DMS79 treated with DMSO at 0.1 percent for 48 hours (cell line): Measurements from ENCODE around the gene SORL1.

Experiments used
- DNase-seq: peaks from one replicate; lab custom pipeline; 2025; lab: John Stamatoyannopoulos, UW

The SORL1 gene

DNA sequence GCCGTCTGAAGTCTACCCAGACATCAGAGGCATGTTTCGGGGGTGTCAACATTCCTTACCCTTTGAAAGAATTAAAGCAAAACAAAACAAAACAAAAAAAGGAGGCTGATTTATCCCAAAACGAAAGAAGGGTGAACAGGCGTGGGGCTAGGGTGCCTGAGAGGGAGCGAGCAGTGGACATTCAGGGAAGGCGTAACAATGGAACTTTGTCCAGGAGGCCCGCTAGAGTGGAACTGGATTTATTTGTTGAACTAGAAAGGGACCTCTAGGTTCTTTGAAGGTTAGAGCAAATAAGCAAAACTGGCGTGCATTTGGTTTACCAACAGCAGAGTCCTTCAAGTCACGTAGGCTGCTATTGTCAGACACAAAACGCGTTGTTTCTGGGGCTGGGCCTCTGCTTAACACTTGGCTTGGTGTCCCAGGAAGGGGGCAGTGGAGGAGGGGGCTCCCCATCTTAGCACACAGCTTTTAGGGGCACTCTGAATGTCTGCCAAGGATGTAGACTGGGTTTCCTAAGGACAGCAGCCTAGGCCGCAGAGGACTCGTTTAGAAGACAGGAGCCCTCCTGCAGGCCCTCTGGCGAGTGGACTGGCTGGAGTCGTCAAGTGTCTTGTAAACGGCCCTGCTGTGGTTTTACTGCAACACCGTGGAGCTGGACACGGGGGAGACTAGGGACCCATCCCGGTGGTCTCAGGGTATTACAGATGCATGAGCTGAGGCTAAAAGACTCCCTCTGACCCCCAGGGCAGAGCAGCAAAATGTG is 204.4 kb downstream of the SORL1 start:
- no peak for DNase-seq

DNA sequence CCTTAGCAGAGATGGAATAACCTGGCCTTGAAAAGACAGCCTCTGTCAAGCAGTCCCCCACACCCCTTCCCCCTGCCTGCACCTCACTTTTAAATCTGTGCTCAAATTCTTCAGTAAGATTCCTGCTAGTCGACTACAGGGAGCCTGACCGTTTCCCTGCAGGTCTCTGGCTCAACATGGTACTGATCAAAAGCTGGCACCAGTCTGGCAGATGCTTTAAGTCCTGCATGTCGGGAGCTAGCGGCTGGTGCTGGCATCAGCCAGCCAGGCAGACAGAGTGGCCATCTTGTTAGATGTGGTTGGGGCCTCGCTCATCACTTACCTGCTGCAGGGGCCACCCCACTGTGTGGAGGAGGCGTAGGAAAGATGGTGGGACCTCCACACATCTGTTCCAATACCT is 205.0 kb downstream of the SORL1 start:
- no peak for DNase-seq

DNA sequence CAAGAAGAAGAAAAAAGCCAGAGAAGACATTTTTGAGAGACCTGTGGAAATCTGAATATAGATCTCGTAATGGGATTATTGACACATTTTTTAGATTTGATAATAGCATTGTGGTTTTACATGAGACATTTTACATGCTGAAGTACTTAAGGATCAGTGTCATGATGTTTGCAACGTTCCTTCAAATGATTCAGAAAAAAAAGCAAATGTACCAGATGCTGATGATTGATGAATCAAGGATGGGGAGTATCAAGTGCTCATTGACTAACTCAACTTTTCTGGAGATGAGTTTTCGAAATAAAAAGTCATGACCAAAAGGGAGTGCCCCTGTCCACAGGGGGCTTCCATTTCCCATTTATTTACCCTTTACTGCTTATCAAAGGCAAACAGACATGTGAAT is 207.7 kb downstream of the SORL1 start:
- DNase-seq, result no peak

DNA sequence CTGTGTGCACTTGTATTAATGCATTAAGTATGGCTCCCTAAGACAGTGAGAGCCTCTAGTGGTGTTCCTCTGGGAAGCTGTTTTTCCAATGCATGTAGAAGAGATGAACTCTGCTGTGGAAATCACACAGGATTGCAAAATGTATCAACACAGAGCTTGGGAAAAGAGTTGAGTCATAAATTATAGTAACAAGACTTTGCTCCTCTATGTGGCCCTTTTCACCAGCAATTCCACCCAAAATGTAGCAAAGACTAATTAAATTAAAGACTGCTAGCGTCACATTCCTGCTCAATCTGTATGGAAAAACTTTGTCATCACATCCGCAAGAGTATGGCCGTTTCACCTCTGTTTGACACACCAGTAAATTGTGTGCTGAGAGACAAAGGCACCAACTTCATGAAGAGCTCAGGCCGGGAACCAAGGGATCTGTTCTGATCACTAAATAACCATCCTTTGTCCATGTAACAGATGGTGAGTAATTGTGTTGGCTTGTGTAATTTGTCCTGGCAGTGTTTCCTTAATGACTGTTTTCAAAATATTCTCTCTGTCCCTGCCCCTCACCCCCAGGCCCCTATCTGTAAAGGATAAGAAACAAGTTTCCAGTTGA is 209.9 kb downstream of the SORL1 start:
- DNase-seq, result no peak

DNA sequence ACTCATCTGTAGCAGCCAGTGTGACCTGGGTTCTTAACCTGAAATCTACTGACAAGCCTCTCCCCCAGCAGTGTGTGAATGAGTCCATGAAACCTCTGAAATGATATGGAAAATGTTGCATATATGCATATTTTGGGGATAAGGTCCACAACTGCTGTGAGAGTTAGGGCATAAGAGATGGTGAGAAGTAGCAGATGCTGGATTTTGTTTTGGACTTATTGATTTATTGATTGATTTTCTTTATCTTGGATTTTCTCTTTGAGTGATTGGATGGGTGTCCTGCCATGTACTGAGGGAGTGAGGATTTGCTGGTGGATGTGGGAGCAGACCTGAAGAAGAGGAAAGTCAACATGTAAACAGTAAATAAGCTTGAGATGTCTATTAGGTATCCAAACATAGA is 212.0 kb downstream of the SORL1 start:
- DNase-seq, result no peak

DNA sequence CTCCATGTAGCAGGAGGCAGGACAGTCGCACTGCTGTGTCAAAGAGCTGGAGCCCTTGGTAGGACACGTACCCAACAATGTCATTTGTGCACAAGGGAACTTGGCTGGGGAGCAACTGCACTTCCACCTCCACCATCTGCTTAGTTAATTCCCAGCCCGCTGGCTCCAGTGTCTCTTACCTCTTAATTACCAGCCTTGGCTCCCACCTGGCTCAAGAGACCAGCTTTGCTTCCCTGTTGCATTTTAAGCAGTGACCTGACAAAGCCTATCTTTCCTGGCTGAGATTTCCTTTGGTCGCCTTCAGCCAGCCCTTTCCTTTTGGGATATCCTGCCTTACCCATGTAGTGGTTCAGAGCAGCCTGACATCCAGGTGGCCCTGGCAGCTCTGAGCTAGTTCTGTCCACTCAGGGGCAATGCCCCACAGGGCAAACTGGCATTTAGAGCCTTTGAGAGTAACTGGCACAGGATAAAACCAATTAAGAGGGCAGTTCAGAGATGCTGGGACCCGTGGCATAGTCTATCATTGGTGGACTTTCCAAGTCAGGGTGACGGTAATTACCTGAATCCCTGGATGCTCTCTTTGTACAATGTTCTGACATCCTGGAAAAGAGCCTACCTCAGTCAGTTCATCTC is 213.2 kb downstream of the SORL1 start:
- DNase-seq, result no peak

DNA sequence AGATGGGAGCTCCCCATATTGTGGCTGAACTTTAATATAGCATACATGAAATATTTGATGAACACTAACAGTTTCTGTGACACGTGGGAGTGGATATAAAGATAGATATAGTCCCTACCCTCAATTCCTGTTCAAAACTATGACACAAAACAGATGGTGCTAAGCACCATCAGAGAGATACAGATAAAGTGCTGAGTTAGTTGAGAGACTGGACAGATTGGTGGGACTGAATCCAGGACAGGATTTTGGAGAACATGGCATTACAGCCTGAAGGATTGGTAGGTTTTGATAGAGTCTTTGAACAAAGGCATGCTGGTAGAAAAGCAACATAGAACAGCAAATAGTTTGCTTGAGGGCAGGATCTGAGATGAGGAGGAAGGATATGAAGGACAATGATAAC is 215.7 kb downstream of the SORL1 start:
- no peak for DNase-seq

DNA sequence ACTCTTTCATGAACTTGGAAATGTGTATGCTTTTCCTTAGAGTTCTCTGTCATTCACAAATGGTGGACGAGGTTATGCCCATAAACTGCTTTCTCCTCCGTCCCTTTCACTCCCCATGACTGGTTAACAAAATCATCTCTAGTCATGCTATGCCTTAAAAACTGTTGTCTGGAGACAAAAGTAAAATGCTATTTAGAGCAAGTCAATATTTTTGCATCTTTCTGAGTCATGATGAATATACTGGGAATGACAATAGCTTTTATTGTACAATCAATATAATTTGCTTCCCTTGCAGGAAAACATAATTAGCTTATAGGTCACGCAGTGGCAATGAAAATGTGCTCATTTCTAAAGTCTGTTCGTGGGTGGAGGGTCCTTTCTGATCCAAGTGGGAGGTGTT is 217.3 kb downstream of the SORL1 start:
- no peak for DNase-seq

DNA sequence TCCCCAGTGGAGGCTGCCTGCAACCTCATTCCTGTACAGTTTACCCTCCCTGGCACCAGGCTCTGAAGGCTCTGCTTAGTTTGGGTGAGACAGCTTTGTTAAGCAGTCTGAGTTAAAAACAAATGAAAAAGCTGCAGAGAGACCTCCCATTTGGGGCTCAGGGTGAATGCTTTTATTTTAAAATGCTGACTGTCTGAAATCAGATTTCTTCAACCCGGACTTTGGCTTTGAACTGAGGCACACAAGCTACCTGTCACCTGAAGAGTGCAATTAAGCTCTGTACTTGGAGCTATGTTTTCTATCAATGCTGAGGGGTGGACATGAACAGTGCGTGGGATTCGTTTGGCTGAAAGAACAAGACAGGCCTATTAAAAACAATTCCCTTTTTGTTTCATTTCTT is 218.2 kb downstream of the SORL1 start:
- DNase-seq, result no peak

DNA sequence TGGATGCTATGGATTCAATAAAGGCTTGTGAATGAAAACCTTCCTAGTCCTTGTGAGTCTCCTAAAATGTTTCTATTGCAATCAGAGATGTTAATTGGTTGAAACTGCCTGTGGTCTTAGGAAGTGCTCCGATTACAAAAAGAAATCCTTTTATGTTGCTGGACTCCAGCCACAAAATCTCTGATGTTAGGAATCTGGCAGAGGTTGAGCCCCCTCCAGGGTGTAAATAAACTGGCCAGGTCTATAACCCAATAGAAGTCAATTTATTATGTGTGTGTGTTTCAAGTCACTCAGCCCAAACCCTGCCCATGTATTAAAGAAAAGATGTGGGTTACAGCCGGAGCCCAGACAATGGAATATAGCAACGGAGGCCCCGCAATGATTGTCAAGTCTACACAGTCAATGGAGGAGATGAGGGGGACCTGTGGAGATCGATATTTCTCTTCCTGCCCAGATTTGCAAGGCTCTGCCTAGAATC is 218.7 kb downstream of the SORL1 start:
- peak; percentile 85 for DNase-seq

DNA sequence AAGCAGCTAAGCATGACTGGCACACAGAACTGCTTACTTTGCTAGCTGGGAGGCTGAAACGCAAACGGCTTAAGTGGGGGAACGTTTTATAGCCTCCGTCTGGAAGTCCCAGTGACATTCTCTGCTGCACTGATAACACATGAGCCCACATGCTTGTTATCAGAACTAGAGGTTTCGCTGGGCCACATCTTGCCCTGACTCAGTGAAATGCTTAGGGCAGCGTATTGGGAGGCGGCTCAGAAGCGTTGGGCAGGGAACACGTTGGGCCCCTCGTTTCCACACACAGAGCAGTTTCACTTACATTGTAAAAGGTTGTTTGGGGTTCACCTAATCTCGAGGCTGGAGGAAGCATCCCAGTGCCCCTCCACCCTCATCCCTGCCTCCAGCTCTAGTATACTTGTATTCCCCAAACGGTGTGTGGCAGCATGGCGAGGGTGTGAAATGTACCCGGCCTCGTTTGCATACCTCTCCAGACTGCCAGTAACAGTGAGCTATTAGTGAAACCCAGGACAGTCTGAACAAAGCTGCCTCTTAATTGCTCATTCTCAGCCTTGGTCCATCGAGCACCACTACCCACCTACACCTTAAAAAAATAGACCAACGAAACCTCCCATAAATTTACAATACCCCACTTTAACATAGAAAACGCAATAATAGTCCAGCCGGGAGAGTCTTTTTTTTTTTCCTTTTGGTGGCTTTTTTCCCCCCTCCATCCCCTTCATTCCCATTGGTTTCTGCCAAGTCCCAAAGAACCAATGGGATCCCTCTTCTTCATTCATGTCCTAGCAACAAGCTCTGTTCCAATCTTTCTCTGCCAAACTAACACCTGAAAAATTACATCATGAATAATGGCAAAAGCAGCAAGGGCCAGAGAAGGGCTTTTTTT is 219.4 kb downstream of the SORL1 start:
- DNase-seq, result peak; percentile 93

DNA sequence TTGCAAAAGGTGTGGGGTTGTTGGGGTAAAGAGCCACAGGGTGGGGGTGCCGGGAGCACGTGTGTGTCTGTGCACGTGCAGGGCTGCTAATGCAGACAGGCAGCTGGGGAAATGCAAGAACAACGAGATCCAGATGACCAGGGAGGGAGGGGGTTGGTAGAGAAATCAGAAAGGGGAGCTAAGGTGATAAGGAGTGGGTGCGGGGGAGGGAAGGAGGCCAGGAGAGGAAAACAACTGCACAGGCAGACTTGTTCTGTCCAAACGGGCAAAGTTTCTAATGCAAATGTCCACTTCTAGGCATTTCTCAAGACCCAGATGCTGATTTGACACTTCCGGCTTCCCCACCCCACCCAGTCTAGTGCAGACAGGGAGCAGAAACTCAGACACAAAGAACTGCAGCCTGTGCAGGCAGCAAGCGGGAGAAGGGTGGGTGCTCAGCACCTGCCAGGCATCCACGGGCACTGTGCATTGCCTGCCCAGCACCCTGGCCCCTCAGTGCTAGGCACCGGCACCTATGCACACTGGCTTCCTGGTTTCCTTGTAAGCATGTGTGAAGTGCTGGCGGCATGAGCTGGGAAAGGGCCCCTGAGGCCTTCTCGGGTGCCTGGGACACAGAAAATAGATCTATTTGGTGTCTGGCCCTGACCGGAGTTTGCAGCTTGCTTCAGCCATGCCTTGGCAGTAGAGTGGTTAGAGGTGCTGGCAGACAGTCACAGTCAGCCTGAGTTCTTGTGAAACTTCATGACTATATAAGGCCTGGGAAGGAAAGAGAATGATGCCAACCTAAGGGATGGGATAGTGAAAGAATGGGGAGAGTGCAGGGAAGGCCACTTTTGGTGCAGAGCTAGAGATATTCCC is 220.7 kb downstream of the SORL1 start:
- no peak for DNase-seq

DNA sequence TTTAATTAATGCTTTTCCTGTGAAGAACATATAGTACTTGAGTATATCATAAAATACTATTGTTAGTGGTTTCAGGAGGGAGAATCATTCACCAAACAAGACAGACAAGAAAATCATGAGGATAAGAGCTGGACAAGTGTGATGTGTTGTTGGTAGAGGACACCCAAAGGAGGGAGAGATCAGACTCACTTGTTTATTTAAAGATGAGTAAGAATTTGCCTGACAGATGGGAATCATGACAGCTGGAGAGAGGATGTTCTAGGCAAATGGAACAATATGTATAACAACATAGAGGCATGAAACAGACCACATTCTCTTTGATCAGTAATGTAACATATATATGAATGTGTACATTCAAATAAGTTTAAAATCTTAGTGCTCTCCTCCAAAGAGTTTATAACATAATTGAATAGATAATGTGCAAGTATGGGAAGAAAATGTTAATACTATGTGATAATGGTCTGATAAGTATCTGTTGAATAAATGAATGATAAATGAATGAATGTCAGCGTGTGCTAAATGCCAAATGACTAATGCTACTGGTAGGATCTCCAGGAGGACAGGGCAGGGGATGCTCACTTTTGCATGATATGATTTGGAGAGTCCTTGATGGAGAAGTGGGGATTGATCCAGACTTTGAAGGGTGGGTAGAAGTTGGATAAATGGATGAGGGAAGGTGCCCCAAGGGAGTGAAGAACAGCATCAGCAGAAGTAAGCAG is 229.6 kb downstream of the SORL1 start:
- no peak for DNase-seq
